ENCODE data around the gene CLCNKA.

CLCNKA gene

DNA sequence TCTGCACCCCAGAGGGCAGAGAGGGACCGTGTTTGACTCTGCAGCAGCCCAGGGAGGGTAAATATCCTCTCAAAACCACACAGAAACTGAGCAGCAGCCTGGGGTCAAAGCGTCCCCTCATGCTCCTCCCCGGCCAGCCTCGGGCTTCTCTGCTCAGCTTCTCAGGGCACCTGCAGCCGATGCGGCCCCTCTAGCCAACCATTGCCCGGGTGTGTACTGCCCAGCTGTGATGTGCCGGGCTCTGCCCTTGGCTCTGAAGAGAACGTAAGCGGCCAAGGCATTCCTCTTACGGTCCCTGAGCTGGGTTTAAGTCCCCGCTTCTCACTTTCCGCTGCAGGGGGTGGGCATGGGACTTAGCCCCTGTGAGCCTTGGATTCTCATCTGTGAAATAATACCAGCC, 46.1 kb downstream of the CLCNKA start:
- no peak overlapping the region for H3K4me3 ChIP-seq (replicated peaks; ENCODE audit: low read depth, low read length)
- no peak for DNase-seq (ENCODE audit: low read depth)
- no peak for TF ChIP-seq CTCF (IDR thresholded peaks at IDR 0.05; ENCODE audit: low read length, missing control alignments)

- no peak overlapping the region for H3K4me3 ChIP-seq (replicated peaks; ENCODE audit: low read depth, low read length)
- no peak for TF ChIP-seq CTCF (IDR thresholded peaks at IDR 0.05; ENCODE audit: low read length, missing control alignments)
- no peak for DNase-seq (ENCODE audit: low read depth)
These were observed 46.8 kb downstream of the CLCNKA start for GRCh38 chr1:16068356-16069270.

- no peak for DNase-seq (ENCODE audit: low read depth)
- H3K4me3 ChIP-seq (replicated peaks; ENCODE audit: low read depth, low read length), result no peak overlapping the region
- no peak for TF ChIP-seq CTCF (IDR thresholded peaks at IDR 0.05; ENCODE audit: low read length, missing control alignments)
These were observed 49.0 kb downstream of the CLCNKA start for GRCh38 chr1:16070640-16071355.

- H3K4me3 ChIP-seq (replicated peaks; ENCODE audit: low read depth, low read length), result no peak overlapping the region
- TF ChIP-seq CTCF (IDR thresholded peaks at IDR 0.05; ENCODE audit: low read length, missing control alignments), result no peak
- no peak for DNase-seq (ENCODE audit: low read depth)
These were observed 49.8 kb downstream of the CLCNKA start for GRCh38 chr1:16071614-16072013.

DNA sequence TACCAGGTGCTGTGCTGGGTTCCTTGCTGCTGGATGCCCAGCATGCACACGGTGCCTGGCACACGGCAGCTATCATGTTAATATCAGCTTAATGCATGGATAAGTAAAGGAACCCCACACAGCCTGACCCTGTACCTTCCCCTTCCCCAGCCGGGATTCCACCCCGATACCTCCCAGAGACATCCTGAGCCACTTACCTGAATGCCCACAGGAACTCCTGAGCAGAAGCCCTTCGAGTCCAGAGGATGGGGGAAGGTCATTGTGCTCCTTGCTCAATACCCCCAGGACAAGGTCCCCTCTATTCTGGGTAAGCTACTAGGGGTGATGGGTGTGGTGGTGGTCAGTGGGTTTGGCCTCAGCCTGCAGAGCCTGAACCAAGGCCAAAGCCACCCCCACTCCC, 50.3 kb downstream of the CLCNKA start:
- no peak overlapping the region for H3K4me3 ChIP-seq (replicated peaks; ENCODE audit: low read depth, low read length)
- no peak for DNase-seq (ENCODE audit: low read depth)
- TF ChIP-seq CTCF (IDR thresholded peaks at IDR 0.05; ENCODE audit: low read length, missing control alignments), result no peak

DNA sequence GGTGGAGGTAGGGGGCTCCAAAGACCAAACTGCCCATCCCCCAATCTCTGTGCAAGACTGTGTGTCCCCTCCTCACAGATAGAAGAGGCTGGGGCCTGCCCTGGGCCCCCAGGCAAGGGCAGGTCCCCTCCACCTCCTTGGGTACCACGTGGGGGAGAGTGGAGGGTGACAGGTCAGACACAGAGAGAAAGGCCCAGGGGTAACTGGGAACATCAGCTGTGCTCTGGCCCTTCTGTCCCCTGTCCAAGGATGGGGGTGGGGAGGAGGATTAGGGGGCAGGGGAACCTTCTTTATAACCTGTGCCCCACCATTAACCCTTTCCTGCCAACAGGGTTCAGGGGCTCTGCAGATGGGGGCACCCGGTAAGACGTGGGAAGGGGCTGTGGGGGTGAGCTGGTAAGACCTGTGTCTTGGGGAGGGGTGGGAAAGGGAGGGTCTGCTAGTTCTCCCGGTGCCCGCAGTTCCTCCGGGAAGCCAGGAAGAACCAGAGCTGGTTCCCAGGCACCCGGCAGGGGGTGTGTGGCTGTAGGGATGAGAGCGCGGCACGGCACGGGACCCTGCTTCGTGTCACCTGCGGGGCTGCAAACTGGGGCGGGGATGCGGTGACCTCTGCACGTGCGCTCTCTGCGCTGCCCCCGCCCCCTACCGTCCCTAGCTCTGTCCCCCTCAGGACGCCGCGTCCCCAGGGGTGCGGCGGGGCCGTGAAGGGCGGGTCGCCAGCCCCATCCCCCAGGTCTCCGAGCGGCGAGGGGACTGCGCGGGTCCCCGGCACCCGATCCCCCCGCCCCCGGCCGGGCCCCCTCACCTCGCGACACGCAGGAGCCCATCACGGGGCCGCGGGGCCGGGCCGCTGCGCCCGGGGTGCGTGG, 51.0 kb downstream of the CLCNKA start:
- TF ChIP-seq CTCF (IDR thresholded peaks at IDR 0.05; ENCODE audit: low read length, missing control alignments), result peak; percentile 15
- no peak for DNase-seq (ENCODE audit: low read depth)
- peak overlapping the region; percentile 34 for H3K4me3 ChIP-seq (replicated peaks; ENCODE audit: low read depth, low read length)

Measured in fibroblast of pulmonary artery (primary cell).